CD4-positive, alpha-beta T cell treated with Interleukin-21 for 1 hour (primary cell): Measurements from ENCODE around the gene TP53AIP1.

Experiments used
- DNase-seq: peaks from one replicate; pipeline ENCODE4 v3.0.0-alpha.2; 2020

TP53AIP1 gene

DNA sequence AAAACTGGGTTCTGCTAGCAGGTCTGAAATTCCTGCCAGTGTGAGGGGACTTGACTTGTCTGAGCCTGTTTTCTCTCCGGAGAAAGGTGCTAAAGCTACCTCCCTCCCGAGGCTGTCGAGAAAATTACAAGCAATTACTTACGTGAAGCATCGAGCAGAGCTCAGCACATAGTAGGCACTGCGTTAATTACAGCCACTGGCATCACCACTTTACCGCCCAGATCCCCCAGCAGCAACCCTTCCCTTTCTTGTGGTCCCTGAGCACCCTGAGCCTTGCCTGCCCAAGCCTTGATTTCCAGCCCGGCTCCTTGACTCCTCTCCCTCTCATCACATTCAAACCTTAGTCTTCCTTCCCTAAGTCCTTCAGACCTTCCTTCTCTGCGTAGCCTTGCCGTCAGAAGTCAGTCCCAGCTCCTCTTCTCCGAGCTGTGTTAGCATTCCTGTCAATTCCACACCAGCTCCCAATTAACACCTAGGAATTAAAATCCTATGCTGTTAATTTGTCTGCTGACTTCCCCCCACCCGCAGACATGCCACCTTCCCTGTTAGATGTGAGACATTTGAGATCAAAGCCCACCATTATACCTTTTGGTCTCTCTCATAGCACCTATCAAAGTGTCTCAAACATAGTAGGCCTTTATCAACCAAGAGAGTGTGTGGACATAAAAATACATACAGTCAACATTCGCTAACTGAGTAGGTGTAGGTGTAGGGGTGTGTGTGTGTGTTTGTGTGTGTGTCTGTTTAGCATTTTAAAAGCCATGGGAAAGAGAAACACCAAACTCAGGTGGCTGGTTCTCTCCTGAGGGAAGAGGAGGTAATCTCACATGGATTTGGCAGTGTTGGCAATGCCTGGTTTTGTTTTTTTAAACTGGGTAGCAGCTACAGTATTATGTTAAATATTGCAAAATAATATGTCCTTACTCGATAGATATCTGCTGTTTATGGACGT, 54.4 kb downstream of the TP53AIP1 start:
- no peak for DNase-seq

DNA sequence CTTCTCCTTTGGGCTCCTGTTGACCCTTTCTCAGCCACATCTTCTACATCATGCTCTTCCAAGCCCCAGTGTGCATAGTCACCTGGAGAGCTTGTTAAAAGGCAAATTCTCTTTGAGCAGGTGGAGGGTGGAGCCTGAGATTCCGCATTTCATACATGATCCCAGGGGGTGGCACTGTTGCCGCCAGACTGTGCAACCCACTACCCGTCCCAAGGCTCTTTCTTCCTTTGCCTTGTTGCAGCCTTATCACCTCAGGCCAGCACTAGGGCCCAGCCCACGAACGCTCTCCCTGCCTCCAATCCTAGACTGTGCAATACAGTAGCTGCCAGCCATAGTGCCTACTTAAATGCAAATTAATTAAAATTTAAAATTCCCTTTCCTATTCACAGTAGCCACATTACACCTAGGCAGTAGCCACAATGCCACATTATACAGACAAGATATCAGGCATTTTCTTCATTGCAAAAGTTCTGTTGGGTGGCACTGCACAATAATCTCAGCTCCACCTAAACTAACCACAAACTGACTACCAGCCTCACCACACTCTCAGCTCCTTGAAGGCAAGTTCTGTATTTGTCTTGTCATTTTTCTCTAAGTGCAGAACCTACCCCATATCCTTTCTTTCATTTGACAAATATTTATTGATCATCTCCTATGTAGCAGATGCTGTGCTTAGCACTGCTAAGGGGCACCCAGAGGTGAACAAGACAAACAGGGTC, 56.1 kb downstream of the TP53AIP1 start:
- DNase-seq = no peak
